T-helper 2 cell (primary cell): ENCODE results near the gene PGAM4.
"Not testable (repeated sequence)": the region's sequence is repeated elsewhere in the genome, so short reads cannot be mapped to it uniquely, and the experiment has no call there.

Experiments used
- DNase-seq, 5 experiments: peaks; one replicate each; pipeline versions ENCODE4 v3.0.0 to v3.0.0-alpha.2; 2012 to 2022

Gene PGAM4

GRCh38 chrX:77924320-77924859 is 45.0 kb downstream of the PGAM4 start:
- DNase-seq: no peak

- DNase-seq: no peak
Observed at GRCh38 chrX:77922787-77923186, 46.7 kb downstream of the PGAM4 start.

- not testable (repeated sequence) for DNase-seq
Observed at GRCh38 chrX:77919370-77919769, 50.1 kb downstream of the PGAM4 start.

GRCh38 chrX:77918568-77918967 is 50.9 kb downstream of the PGAM4 start:
- DNase-seq: no peak
